ENCODE measurements around the gene ACVR1C. TPM values are rescaled to one million over a fixed set of nuclear protein-coding genes. Genes with fewer than 3 reads are reported as not detected.

ACVR1C gene
- total RNA-seq, 1 experiment from 2014 or later, result 1.2 TPM

DNA sequence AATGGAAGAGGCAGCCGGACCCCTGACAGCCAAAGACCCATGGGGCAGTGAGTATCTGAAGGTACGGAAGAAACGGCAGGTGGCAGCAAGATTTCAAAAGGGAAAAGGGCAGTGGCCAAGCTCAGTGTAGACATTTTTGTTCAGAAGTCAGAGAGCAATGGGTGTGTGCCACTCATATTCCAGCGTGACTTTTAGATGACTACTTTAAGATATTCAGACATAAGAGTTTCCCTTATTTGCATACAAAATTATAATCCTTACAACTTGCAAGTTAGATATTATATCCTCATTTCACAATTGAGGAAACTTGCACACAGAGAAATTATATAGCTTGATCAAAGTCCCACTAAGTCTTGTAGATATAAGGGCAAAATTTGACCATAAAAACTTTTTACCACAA lies 124.0 kb downstream of the ACVR1C start:
- TF ChIP-seq, protein P1, sequence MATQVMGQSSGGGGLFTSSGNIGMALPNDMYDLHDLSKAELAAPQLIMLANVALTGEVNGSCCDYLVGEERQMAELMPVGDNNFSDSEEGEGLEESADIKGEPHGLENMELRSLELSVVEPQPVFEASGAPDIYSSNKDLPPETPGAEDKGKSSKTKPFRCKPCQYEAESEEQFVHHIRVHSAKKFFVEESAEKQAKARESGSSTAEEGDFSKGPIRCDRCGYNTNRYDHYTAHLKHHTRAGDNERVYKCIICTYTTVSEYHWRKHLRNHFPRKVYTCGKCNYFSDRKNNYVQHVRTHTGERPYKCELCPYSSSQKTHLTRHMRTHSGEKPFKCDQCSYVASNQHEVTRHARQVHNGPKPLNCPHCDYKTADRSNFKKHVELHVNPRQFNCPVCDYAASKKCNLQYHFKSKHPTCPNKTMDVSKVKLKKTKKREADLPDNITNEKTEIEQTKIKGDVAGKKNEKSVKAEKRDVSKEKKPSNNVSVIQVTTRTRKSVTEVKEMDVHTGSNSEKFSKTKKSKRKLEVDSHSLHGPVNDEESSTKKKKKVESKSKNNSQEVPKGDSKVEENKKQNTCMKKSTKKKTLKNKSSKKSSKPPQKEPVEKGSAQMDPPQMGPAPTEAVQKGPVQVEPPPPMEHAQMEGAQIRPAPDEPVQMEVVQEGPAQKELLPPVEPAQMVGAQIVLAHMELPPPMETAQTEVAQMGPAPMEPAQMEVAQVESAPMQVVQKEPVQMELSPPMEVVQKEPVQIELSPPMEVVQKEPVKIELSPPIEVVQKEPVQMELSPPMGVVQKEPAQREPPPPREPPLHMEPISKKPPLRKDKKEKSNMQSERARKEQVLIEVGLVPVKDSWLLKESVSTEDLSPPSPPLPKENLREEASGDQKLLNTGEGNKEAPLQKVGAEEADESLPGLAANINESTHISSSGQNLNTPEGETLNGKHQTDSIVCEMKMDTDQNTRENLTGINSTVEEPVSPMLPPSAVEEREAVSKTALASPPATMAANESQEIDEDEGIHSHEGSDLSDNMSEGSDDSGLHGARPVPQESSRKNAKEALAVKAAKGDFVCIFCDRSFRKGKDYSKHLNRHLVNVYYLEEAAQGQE (IDR thresholded peaks at IDR 0.05; ENCODE audit: low read depth), result no peak
- no peak for TF ChIP-seq ZFX (IDR thresholded peaks at IDR 0.05)
- TF ChIP-seq, protein P2, sequence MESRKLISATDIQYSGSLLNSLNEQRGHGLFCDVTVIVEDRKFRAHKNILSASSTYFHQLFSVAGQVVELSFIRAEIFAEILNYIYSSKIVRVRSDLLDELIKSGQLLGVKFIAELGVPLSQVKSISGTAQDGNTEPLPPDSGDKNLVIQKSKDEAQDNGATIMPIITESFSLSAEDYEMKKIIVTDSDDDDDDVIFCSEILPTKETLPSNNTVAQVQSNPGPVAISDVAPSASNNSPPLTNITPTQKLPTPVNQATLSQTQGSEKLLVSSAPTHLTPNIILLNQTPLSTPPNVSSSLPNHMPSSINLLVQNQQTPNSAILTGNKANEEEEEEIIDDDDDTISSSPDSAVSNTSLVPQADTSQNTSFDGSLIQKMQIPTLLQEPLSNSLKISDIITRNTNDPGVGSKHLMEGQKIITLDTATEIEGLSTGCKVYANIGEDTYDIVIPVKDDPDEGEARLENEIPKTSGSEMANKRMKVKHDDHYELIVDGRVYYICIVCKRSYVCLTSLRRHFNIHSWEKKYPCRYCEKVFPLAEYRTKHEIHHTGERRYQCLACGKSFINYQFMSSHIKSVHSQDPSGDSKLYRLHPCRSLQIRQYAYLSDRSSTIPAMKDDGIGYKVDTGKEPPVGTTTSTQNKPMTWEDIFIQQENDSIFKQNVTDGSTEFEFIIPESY (IDR thresholded peaks at IDR 0.05; ENCODE audit: extremely low read depth, insufficient replicate concordance, low read length), result no peak
- no peak for TF ChIP-seq JUND (IDR thresholded peaks at IDR 0.05)
- TF ChIP-seq, protein P3, sequence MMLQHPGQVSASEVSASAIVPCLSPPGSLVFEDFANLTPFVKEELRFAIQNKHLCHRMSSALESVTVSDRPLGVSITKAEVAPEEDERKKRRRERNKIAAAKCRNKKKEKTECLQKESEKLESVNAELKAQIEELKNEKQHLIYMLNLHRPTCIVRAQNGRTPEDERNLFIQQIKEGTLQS (IDR thresholded peaks at IDR 0.05), result no peak
- no peak for TF ChIP-seq RAD21 (IDR thresholded peaks at IDR 0.05; ENCODE audit: low read depth)
- TF ChIP-seq EZH2phosphoT487 (IDR thresholded peaks at IDR 0.05; ENCODE audit: borderline replicate concordance), result no peak
- no TSS peak for BruUV-seq (replicated peaks)
- H3K27ac ChIP-seq (ENCODE audit: low read depth, low read length), result no peak overlapping the region
- no peaks in the 10 kb centered on the region for H3K9me2 ChIP-seq (ENCODE audit: insufficient read depth)
- no peak overlapping the region for H3K4me2 ChIP-seq (ENCODE audit: low read length)
- DNase-seq (ENCODE audit: low read depth, low spot score) (no peak), ATAC-seq (no peak)
- intact Hi-C loops (cut with micrococcal nuclease), result no loop called here
- H3K9ac ChIP-seq (ENCODE audit: low read length), result no peak overlapping the region
- RAD21 ChIA-PET (ENCODE audit: low non-redundant PET in 1 of 2, low total read pairs in 2 of 2, uncharacterized antibody in 2 of 2, unreplicated experiment in 2 of 2), result no interaction called here
- H3K4me3 ChIP-seq (replicated peaks in 1 of 2; ENCODE audit: low read depth in 1 of 2, low read length in 2 of 2), result no peak overlapping the region
- H4K20me1 ChIP-seq (ENCODE audit: insufficient read depth), result no peaks in the 10 kb centered on the region
- no peaks in the 10 kb centered on the region for H3K36me3 ChIP-seq (ENCODE audit: control insufficient read depth in 1 of 2, insufficient read depth in 2 of 2, low read length in 2 of 2)
- peaks cover 0 to 3% of the 10 kb centered on the region in 2 experiments; a peak in 1 of 4 replicates for H3K9me3 ChIP-seq (ENCODE audit: control insufficient read depth in 1 of 2, insufficient read depth in 1 of 2, low read depth in 1 of 2, low read length in 2 of 2)
- CTCF ChIA-PET, result interaction anchor here (0.8 kb wide), 1 partner anchor 12 kb away, joined by 3 read pairs; no protein-coding TSS in a partner anchor
- H2AFZ ChIP-seq (ENCODE audit: low read depth, low read length, poor library complexity, severe bottlenecking), result no peak overlapping the region
- H3K27me3 ChIP-seq (ENCODE audit: insufficient read depth, low read length), result no peaks in the 10 kb centered on the region
- POLR2A ChIA-PET, result no interaction called here
- peaks cover 0 to 4% of the 10 kb centered on the region in 2 experiments; a peak in 1 of 4 replicates for H3K4me1 ChIP-seq (ENCODE audit: control insufficient read depth in 1 of 2, insufficient read depth in 2 of 2, low read length in 2 of 2)
- H3K79me2 ChIP-seq (ENCODE audit: insufficient read depth, low read length), result no peaks in the 10 kb centered on the region
